ENCODE measurements around the gene CD82. TPM values are rescaled to one million over a fixed set of nuclear protein-coding genes. Genes with fewer than 3 reads are reported as not detected.
A peak's percentile ranks its signal among the peaks of the same experiment; 100 is the strongest.
"Not testable (repeated sequence)": the region's sequence is repeated elsewhere in the genome, so short reads cannot be mapped to it uniquely, and the experiment has no call there.

CD82 gene
- total and polyA plus RNA-seq, 4 experiments from 2014 or later = 130 to 260 (median 191) TPM

DNA sequence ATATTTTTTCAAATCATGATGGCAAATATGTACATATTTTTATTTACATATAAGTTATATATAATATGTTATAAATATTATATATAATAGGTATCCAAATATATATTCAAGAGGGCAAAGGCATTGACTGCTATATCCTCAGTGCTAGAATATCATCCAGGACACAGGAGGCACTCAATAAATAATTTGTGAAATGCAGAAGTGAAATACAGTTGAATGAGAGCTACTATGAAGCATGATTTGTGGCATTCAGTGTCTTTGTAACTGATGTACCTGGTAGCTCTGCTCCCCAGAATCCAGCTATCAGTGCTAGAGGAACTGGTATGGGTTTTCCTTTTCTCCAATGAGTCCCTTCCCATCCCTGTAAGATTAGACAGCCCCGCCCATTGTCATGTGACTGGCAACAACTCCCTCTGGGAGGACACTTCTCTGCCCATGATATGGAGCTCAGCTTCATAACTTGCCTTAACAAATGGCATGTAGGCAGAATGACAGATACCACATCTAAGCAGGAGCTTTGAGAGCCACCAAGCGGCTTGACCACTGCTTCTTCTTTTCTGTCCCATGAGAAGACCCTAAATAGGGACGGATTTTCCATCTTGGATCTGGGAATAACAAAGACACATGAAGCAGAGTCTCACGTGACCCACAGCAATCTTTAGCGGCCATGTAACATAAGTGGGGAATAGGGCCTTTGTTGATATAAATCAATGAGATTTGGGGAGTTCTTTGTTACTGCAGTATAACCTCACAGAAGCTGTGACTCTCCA, 10.2 kb upstream of the CD82 start:
- no peaks in the 10 kb centered on the region for H3K27me3 ChIP-seq (ENCODE audit: insufficient read depth, low read length)
- H3K27ac ChIP-seq (ENCODE audit: low read depth, low read length) = no peak overlapping the region
- DNase-seq = no peak
- H3K4me1 Mint-ChIP-seq = peaks cover 14 to 19% (median 18%) of the 10 kb centered on the region in 4 donors
- H3K4me1 ChIP-seq (ENCODE audit: insufficient read depth, low read length) = peaks cover 16% of the 10 kb centered on the region
- H3K9me3 Mint-ChIP-seq = peaks cover 0 to 7% (median 3%) of the 10 kb centered on the region in 8 donors
- no peak overlapping the region for H3K4me3 Mint-ChIP-seq
- H3K36me3 ChIP-seq (ENCODE audit: insufficient read depth, low read length) = no peaks in the 10 kb centered on the region
- ChIA-PET POLR2A (ENCODE audit: partially characterized antibody) (interaction anchor here (18.5 kb wide), 1 partner anchor 59 kb away, joined by 397 read pairs; no protein-coding TSS in a partner anchor), CTCF (ENCODE audit: partially characterized antibody) (interaction anchor here (1.4 to 22.2 kb wide), 9 partner anchors 13 to 356 kb away, joined by 4 to 699 read pairs (median 42); partner anchors contain the start of gene CD82)
- H3K9me3 ChIP-seq (ENCODE audit: control insufficient read depth in 1 of 2, low read length in 2 of 2) = no peaks in the 10 kb centered on the region
- no peak overlapping the region for H3K4me3 ChIP-seq (ENCODE audit: low read length in 2 of 2)
- H3K36me3 Mint-ChIP-seq = peaks cover 0 to 5% of the 10 kb centered on the region in 2 donors
- intact Hi-C loops (cut with micrococcal nuclease) = no loop called here
- H3K27me3 Mint-ChIP-seq = no peaks in the 10 kb centered on the region
- no peak overlapping the region for H3K27ac Mint-ChIP-seq

DNA sequence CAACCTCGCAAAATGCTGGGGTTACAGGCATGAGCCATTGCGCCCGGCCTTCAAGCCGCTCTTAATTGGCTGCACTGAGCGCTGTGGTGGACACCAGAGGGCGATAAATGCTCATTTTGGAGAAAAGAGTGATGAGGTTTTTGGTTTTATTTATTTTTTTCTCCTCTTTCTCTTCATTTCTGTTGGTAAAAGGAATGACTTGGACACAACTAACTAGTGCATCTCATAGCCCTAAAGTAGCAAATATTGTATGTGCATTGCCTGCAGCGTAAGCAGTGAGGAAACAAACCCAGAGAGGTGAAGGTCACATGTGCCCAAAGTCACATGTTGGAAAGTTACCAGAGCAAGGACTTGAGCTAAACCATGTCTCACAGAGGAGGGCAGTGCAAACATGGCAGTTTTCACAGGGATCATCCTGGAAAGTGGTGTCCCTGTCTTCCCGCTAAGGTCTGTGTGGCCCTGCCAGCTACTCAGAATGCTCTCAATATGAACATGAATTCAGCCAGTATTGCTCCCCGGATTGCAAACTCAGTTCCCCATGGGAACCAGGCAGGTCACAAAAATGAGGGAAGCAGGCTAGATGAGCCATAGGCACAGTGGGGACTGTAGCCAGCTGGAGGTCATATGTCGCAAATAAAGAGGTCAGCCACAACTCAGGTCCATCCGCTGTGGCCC, 8.6 kb upstream of the CD82 start:
- peaks cover 21% of the 10 kb centered on the region for H3K4me1 ChIP-seq (ENCODE audit: insufficient read depth, low read length)
- no peak overlapping the region for H3K27ac ChIP-seq (ENCODE audit: low read depth, low read length)
- no peak overlapping the region for H3K4me3 Mint-ChIP-seq
- no peaks in the 10 kb centered on the region for H3K27me3 ChIP-seq (ENCODE audit: insufficient read depth, low read length)
- no peaks in the 10 kb centered on the region for H3K27me3 Mint-ChIP-seq
- no peaks in the 10 kb centered on the region for H3K36me3 ChIP-seq (ENCODE audit: insufficient read depth, low read length)
- peaks cover 0 to 1% of the 10 kb centered on the region in 2 donors for H3K36me3 Mint-ChIP-seq
- CTCF ChIA-PET (ENCODE audit: partially characterized antibody) = interaction anchor here (0.7 to 22.2 kb wide), 22 partner anchors 11 to 354 kb away, joined by 3 to 699 read pairs (median 5); partner anchors contain the start of gene CD82
- no peaks in the 10 kb centered on the region for H3K9me3 ChIP-seq (ENCODE audit: control insufficient read depth in 1 of 2, low read length in 2 of 2)
- H3K4me3 ChIP-seq (ENCODE audit: low read length in 2 of 2) = no peak overlapping the region
- intact Hi-C loops (cut with micrococcal nuclease) = loop anchor here (1.0 to 2.0 kb wide), 4 partner anchors 8 to 354 kb away; partner anchors contain the start of gene CD82
- peaks cover 0 to 5% (median under 1%) of the 10 kb centered on the region in 8 donors for H3K9me3 Mint-ChIP-seq
- peaks cover 16 to 34% (median 27%) of the 10 kb centered on the region in 4 donors for H3K4me1 Mint-ChIP-seq
- DNase-seq = peak; percentile 60 to 69 (median 61)
- H3K27ac Mint-ChIP-seq = peak overlapping the region; percentile 54 to 86 (median 70)
- POLR2A ChIA-PET (ENCODE audit: partially characterized antibody) = interaction anchor here (1.0 to 18.5 kb wide), 3 partner anchors 9 to 57 kb away, joined by 4 to 397 read pairs (median 4); partner anchors contain the start of gene CD82

DNA sequence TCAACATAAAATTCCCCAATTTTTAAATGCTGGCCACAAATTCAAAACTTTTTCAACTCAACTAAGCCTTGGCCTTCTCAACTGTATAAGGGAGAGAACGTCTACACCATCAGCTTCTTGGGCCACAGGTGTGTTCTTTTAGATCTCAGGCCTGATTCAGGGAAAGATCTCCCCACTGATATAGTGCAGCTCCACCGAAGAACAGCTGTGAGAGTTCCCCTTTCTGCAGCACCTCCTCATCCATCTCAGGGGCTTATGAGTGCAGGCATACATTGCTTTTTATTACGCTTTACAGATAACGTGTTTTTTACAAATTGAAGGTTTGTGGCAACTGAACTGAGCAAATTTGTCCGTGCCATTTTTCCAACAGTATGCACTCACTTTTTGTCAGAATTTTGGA, 8.0 kb upstream of the CD82 start:
- DNase-seq = no peak
- CTCF ChIA-PET (ENCODE audit: partially characterized antibody) = interaction anchor here (0.8 to 22.2 kb wide), 20 partner anchors 12 to 353 kb away, joined by 3 to 699 read pairs (median 5); partner anchors contain the start of gene CD82
- intact Hi-C loops (cut with micrococcal nuclease) = loop anchor here (1.0 to 2.0 kb wide), 2 partner anchors 8 to 337 kb away; partner anchors contain the start of gene CD82
- H3K4me3 ChIP-seq (ENCODE audit: low read length in 2 of 2) = no peak overlapping the region
- no peaks in the 10 kb centered on the region for H3K9me3 ChIP-seq (ENCODE audit: control insufficient read depth in 1 of 2, low read length in 2 of 2)
- no peak overlapping the region for H3K27ac ChIP-seq (ENCODE audit: low read depth, low read length)
- POLR2A ChIA-PET (ENCODE audit: partially characterized antibody) = interaction anchor here (1.0 to 18.5 kb wide), 3 partner anchors 8 to 56 kb away, joined by 4 to 397 read pairs (median 4); partner anchors contain the start of gene CD82
- Mint-ChIP-seq H3K27me3 (no peaks in the 10 kb centered on the region), H3K27ac (peak overlapping the region in 3 of 7 donors; percentile 14 to 67 (median 43)), H3K36me3 (no peaks in the 10 kb centered on the region), H3K4me3 (no peak overlapping the region), H3K9me3 (peaks cover 0 to 3% (median 0%) of the 10 kb centered on the region in 8 donors), H3K4me1 (peaks cover 16 to 34% (median 27%) of the 10 kb centered on the region in 4 donors)
- H3K4me1 ChIP-seq (ENCODE audit: insufficient read depth, low read length) = peaks cover 21% of the 10 kb centered on the region
- no peaks in the 10 kb centered on the region for H3K27me3 ChIP-seq (ENCODE audit: insufficient read depth, low read length)
- no peaks in the 10 kb centered on the region for H3K36me3 ChIP-seq (ENCODE audit: insufficient read depth, low read length)

DNA sequence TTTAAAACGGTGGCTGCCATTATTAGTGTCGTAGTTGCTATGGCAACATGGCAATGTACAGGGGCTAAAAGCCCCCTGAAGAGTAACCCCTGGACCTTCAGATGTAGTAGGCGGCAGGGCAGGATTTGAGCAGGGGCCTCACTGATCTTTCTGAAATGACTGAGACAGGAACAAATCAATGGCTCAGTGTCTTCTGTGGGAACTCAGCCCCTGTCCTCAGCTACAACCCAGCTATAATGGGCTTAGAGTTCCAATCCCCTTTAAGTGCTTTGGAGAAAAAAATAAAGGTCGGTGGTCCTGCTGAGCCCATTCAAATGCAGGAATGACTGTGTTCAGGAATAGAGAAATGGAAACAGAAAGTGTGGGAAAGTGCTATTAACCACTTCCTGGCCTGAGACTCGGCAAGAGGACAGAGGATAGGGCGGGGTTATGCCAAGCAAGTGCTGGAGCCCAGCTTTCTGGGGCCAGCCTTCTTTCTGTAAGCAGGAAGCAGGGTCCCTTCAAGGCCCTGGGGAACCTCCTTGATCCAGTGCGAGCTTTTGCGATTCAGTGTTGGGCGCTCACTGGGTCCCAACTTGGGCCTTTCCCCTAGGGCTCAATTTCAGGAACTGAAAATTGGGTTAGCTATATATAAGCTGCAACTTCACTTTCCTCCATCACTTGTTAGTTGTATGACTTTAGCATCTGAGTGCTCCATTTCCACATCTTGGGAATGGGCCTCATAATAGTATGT, 6.1 kb upstream of the CD82 start:
- POLR2A ChIA-PET (ENCODE audit: partially characterized antibody) = interaction anchor here (1.2 to 18.5 kb wide), 6 partner anchors 10 to 55 kb away, joined by 3 to 397 read pairs (median 11); no protein-coding TSS in a partner anchor
- peaks cover 17 to 52% (median 31%) of the 10 kb centered on the region in 4 donors for H3K4me1 Mint-ChIP-seq
- CTCF ChIA-PET (ENCODE audit: partially characterized antibody) = interaction anchor here (0.8 to 22.2 kb wide), 16 partner anchors 10 to 543 kb away, joined by 3 to 699 read pairs (median 5); partner anchors contain the start of gene CD82

DNA sequence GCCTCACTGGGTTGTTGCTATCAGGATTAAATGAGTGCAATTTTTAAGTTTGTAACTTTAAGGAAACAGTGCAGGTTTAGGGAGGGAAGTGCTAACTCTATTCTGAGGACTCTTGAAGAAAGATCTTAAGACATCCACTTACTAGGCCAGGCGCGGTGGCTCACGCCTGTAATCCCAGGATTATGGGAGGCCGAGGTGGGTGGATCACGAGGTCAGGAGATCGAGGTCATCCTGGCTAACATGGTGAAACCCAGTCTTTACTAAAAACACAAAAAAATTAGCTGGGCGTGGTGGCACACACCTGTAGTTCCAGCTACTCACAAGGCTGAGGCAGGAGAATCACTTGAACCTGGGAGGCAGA, 5.5 kb upstream of the CD82 start:
- POLR2A ChIA-PET (ENCODE audit: partially characterized antibody) = interaction anchor here (1.4 to 18.5 kb wide), 5 partner anchors 9 to 54 kb away, joined by 3 to 397 read pairs (median 14); no protein-coding TSS in a partner anchor
- DNase-seq; H3K9me3 Mint-ChIP-seq; H3K27me3 Mint-ChIP-seq; H3K4me3 ChIP-seq (ENCODE audit: low read length in 2 of 2); H3K36me3 Mint-ChIP-seq; H3K9me3 ChIP-seq (ENCODE audit: control insufficient read depth in 1 of 2, low read length in 2 of 2); H3K36me3 ChIP-seq (ENCODE audit: insufficient read depth, low read length); H3K27me3 ChIP-seq (ENCODE audit: insufficient read depth, low read length): not testable (repeated sequence)
- Mint-ChIP-seq H3K4me3 (peak overlapping the region in 2 of 8 donors; percentile 8 to 70), H3K27ac (peak overlapping the region in 5 of 7 donors; percentile 13 to 88 (median 54)), H3K4me1 (peaks cover 20 to 57% (median 34%) of the 10 kb centered on the region in 4 donors)
- CTCF ChIA-PET (ENCODE audit: partially characterized antibody) = interaction anchor here (1.4 to 22.2 kb wide), 8 partner anchors 9 to 351 kb away, joined by 5 to 699 read pairs (median 24); partner anchors contain the start of gene CD82
- H3K4me1 ChIP-seq (ENCODE audit: insufficient read depth, low read length) = peaks cover 25% of the 10 kb centered on the region
- intact Hi-C loops (cut with micrococcal nuclease) = loop anchor here (1.0 to 10.0 kb wide), 3 partner anchors 215 to 785 kb away; partner anchors contain the start of gene PRDM11
- peak overlapping the region; percentile 8 for H3K27ac ChIP-seq (ENCODE audit: low read depth, low read length)

More for the DNA sequence above, 6.1 kb upstream of the CD82 start:
- H3K27ac ChIP-seq (ENCODE audit: low read depth, low read length) = peak overlapping the region; percentile 8
- no peak overlapping the region for H3K4me3 ChIP-seq (ENCODE audit: low read length in 2 of 2)
- no peaks in the 10 kb centered on the region for H3K36me3 ChIP-seq (ENCODE audit: insufficient read depth, low read length)
- Mint-ChIP-seq H3K27me3 (no peaks in the 10 kb centered on the region), H3K36me3 (no peaks in the 10 kb centered on the region), H3K4me3 (peak overlapping the region in 4 of 8 donors; percentile 2 to 70 (median 36)), H3K9me3 (no peaks in the 10 kb centered on the region), H3K27ac (peak overlapping the region in 6 of 7 donors; percentile 10 to 88 (median 59))
- intact Hi-C loops (cut with micrococcal nuclease) = loop anchor here (1.0 kb wide), 1 partner anchor 216 kb away; no protein-coding TSS in a partner anchor
- H3K9me3 ChIP-seq (ENCODE audit: control insufficient read depth in 1 of 2, low read length in 2 of 2) = no peaks in the 10 kb centered on the region
- H3K27me3 ChIP-seq (ENCODE audit: insufficient read depth, low read length) = no peaks in the 10 kb centered on the region
- peak in 1 of 5 donors; percentile 17 for DNase-seq
- H3K4me1 ChIP-seq (ENCODE audit: insufficient read depth, low read length) = peaks cover 21% of the 10 kb centered on the region

DNA sequence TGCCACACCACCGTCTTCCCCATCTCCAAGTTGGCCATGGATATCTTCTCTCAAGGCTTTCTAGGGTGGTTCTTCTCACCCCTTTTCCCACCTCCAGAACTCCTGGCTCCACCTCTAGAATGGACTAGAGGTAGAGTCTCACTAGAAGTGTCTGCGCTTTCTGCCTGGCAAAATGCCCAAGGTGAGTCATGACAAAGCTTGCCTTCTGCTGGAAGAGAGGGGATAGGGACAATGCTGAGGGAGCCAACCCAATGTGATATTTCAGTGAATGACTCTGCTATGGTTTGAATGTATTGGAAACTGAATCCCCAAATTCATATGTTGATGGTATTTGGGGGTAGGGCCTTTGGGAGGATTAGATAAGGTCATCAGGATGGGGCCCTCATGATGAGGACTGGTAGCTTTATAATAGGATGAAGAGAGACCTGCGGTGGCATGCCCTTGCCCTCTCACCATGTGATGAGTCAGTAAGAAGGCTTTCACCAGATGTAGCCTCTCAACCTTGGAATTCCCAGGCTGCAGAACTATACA, 4.1 kb upstream of the CD82 start:
- intact Hi-C loops (cut with micrococcal nuclease) = loop anchor here (10.0 kb wide), 2 partner anchors 583 to 783 kb away; partner anchors contain the start of gene PRDM11
- POLR2A ChIA-PET (ENCODE audit: partially characterized antibody) = interaction anchor here (1.3 to 18.5 kb wide), 4 partner anchors 8 to 53 kb away, joined by 3 to 397 read pairs (median 153); no protein-coding TSS in a partner anchor
- Mint-ChIP-seq H3K36me3 (peaks cover 0 to 2% of the 10 kb centered on the region in 2 donors), H3K27ac (peak overlapping the region in 4 of 7 donors; percentile 27 to 82 (median 56)), H3K9me3 (no peaks in the 10 kb centered on the region), H3K4me1 (peaks cover 20 to 70% (median 38%) of the 10 kb centered on the region in 4 donors), H3K27me3 (no peaks in the 10 kb centered on the region), H3K4me3 (no peak overlapping the region)
- Histone ChIP-seq H3K9me3 (ENCODE audit: control insufficient read depth in 1 of 2, low read length in 2 of 2) (no peaks in the 10 kb centered on the region), H3K36me3 (ENCODE audit: insufficient read depth, low read length) (no peaks in the 10 kb centered on the region), H3K4me3 (ENCODE audit: low read length in 2 of 2) (no peak overlapping the region), H3K27ac (ENCODE audit: low read depth, low read length) (no peak overlapping the region), H3K27me3 (ENCODE audit: insufficient read depth, low read length) (no peaks in the 10 kb centered on the region), H3K4me1 (ENCODE audit: insufficient read depth, low read length) (peaks cover 25% of the 10 kb centered on the region)
- CTCF ChIA-PET (ENCODE audit: partially characterized antibody) = interaction anchor here (0.7 to 22.2 kb wide), 7 partner anchors 8 to 333 kb away, joined by 3 to 699 read pairs (median 5); partner anchors contain the start of gene CD82
- DNase-seq = no peak

All from CD4-positive, alpha-beta memory T cell (primary cell).